RWPE2 (cell line): ENCODE data around the gene ANTXR1.

Experiments used
- ATAC-seq: fragments of 200-7000 bp; cut with Tn5 transposase; 3 replicates; pipeline ENCODE4 v1.9.1; 2021; ENCODE audit warnings: low read depth
- DNase-seq: peaks from one replicate; pipeline ENCODE4 v3.0.0-alpha.2; 2020; ENCODE audit warnings: low spot score
- H3K27ac ChIP-seq: fragments of 450-650 bp; 2 replicates; pipeline ENCODE4 v1.5.1; 2017; ENCODE audit warnings: mild to moderate bottlenecking; ENCODE audit not compliant: poor library complexity, severe bottlenecking
- H3K27me3 ChIP-seq: fragments of 250-450 bp; sonication (Bioruptor Pico); 2 replicates; pipeline ENCODE4 v1.5.1; 2021; ENCODE audit warnings: mild to moderate bottlenecking, moderate library complexity; ENCODE audit not compliant: insufficient read depth, poor library complexity, severe bottlenecking
- H3K36me3 ChIP-seq: fragments of 250-450 bp; sonication (Bioruptor Pico); 2 replicates; pipeline ENCODE4 v1.5.1; 2020; ENCODE audit warnings: low read depth, mild to moderate bottlenecking, moderate library complexity
- H3K4me1 ChIP-seq: fragments of 250-450 bp; sonication (Bioruptor Pico); 2 replicates; pipeline ENCODE4 v1.5.1; 2021; ENCODE audit warnings: mild to moderate bottlenecking, moderate library complexity; ENCODE audit not compliant: insufficient read depth, poor library complexity, severe bottlenecking
- H3K4me3 ChIP-seq: fragments of 250-450 bp; sonication (Bioruptor Pico); 2 replicates; pipeline ENCODE4 v1.5.1; 2021; ENCODE audit warnings: mild to moderate bottlenecking, moderate library complexity; ENCODE audit not compliant: severe bottlenecking
- H3K9me3 ChIP-seq: fragments of 250-450 bp; sonication (Bioruptor Pico); 2 replicates; pipeline ENCODE4 v1.5.1; 2021; ENCODE audit warnings: mild to moderate bottlenecking, moderate library complexity; ENCODE audit not compliant: severe bottlenecking
- CTCF ChIP-seq: fragments of 450-650 bp; IDR thresholded peaks from one replicate; pipeline ENCODE4 v1.5.1; 2017; ENCODE audit warnings: mild to moderate bottlenecking, moderate library complexity; ENCODE audit not compliant: poor library complexity, severe bottlenecking

The ANTXR1 gene

GRCh38 chr2:69217333-69218080 is 204.5 kb downstream of the ANTXR1 start:
- TF ChIP-seq CTCF: no peak
- DNase-seq (no peak), ATAC-seq (no peak)
- no peaks in the 10 kb centered on the region for H3K9me3 ChIP-seq
- no peak overlapping the region for H3K4me3 ChIP-seq
- no peak overlapping the region for H3K27ac ChIP-seq
- no peaks in the 10 kb centered on the region for H3K4me1 ChIP-seq
- H3K36me3 ChIP-seq: no peaks in the 10 kb centered on the region
- no peaks in the 10 kb centered on the region for H3K27me3 ChIP-seq

GRCh38 chr2:69221512-69221911 is 208.5 kb downstream of the ANTXR1 start:
- no peak for ATAC-seq
- Histone ChIP-seq H3K4me3 (no peak overlapping the region), H3K27ac (no peak overlapping the region), H3K9me3 (no peaks in the 10 kb centered on the region), H3K27me3 (no peaks in the 10 kb centered on the region), H3K4me1 (no peaks in the 10 kb centered on the region), H3K36me3 (no peaks in the 10 kb centered on the region)
- no peak for TF ChIP-seq CTCF
- DNase-seq: no peak

GRCh38 chr2:69221960-69222751 is 209.2 kb downstream of the ANTXR1 start:
- no peak for TF ChIP-seq CTCF
- H3K4me3 ChIP-seq: no peak overlapping the region
- H3K27ac ChIP-seq: no peak overlapping the region
- H3K4me1 ChIP-seq: no peaks in the 10 kb centered on the region
- no peaks in the 10 kb centered on the region for H3K36me3 ChIP-seq
- H3K27me3 ChIP-seq: no peaks in the 10 kb centered on the region
- H3K9me3 ChIP-seq: no peaks in the 10 kb centered on the region
- ATAC-seq: no peak
- no peak for DNase-seq

- no peak for ATAC-seq
- Histone ChIP-seq H3K27ac (no peak overlapping the region), H3K9me3 (no peaks in the 10 kb centered on the region), H3K4me3 (no peak overlapping the region), H3K4me1 (no peaks in the 10 kb centered on the region), H3K36me3 (no peaks in the 10 kb centered on the region), H3K27me3 (no peaks in the 10 kb centered on the region)
- no peak for DNase-seq
- TF ChIP-seq CTCF: no peak
Observed at GRCh38 chr2:69222953-69223658, 210.1 kb downstream of the ANTXR1 start.
